Measurements from ENCODE around the gene GNAI2. TPM values are rescaled to one million over a fixed set of nuclear protein-coding genes. Genes with fewer than 3 reads are reported as not detected.
"Not testable (repeated sequence)": the region's sequence is repeated elsewhere in the genome, so short reads cannot be mapped to it uniquely, and the experiment has no call there.

Gene GNAI2
- total RNA-seq, 3 donors from 2014 or later: 47.0 to 190 (median 96.4) TPM

- Histone ChIP-seq H3K9me3 (no peaks in the 10 kb centered on the region), H3K36me3 (ENCODE audit: low read depth) (no peaks in the 10 kb centered on the region), H3K4me3 (no peak overlapping the region), H3K4me1 (ENCODE audit: low read depth) (peaks cover 21% of the 10 kb centered on the region)
- intact Hi-C loops (cut with DNase I, micrococcal nuclease): loop anchor here (10.0 kb wide), 2 partner anchors 51 to 81 kb away; partner anchors contain the start of gene GNAT1 (in 2 of the 2)
- no peak for ATAC-seq
- DNase-seq: no peak
- TF ChIP-seq CTCF (IDR thresholded peaks at IDR 0.05): no peak
These were observed 40.2 kb downstream of the GNAI2 start for GRCh38 chr3:50275996-50276761.

- peaks cover 15% of the 10 kb centered on the region for H3K4me1 ChIP-seq (ENCODE audit: low read depth)
- ATAC-seq: no peak
- no peak overlapping the region for H3K4me3 ChIP-seq
- intact Hi-C loops (cut with DNase I, micrococcal nuclease): loop anchor here (10.0 kb wide), 2 partner anchors 52 to 82 kb away; partner anchors contain the start of gene GNAT1 (in 2 of the 2)
- H3K36me3 ChIP-seq (ENCODE audit: low read depth): no peaks in the 10 kb centered on the region
- no peaks in the 10 kb centered on the region for H3K9me3 ChIP-seq
- DNase-seq: no peak
- no peak for TF ChIP-seq CTCF (IDR thresholded peaks at IDR 0.05)
These were observed 40.7 kb downstream of the GNAI2 start for GRCh38 chr3:50276762-50277101.

GRCh38 chr3:50278123-50278879 lies 42.3 kb downstream of the GNAI2 start:
- intact Hi-C loops (cut with DNase I, micrococcal nuclease): loop anchor here (10.0 kb wide), 2 partner anchors 54 to 84 kb away; partner anchors contain the start of gene GNAT1 (in 2 of the 2)
- no peak overlapping the region for H3K4me3 ChIP-seq
- no peak for ATAC-seq
- no peaks in the 10 kb centered on the region for H3K36me3 ChIP-seq (ENCODE audit: low read depth)
- H3K9me3 ChIP-seq: no peaks in the 10 kb centered on the region
- TF ChIP-seq CTCF (IDR thresholded peaks at IDR 0.05): no peak
- H3K4me1 ChIP-seq (ENCODE audit: low read depth): peaks cover 8% of the 10 kb centered on the region
- DNase-seq: no peak

GRCh38 chr3:50278880-50279224 lies 42.8 kb downstream of the GNAI2 start, which contains the start of gene LSMEM2:
LSMEM2 (plus strand) TSS chr3:50279087; CDS start chr3:50279114, 27 bp downstream.
- no peak for TF ChIP-seq CTCF (IDR thresholded peaks at IDR 0.05)
- intact Hi-C loops (cut with DNase I, micrococcal nuclease): loop anchor here (10.0 kb wide), 2 partner anchors 54 to 84 kb away; partner anchors contain the start of gene GNAT1 (in 2 of the 2)
- H3K4me1 ChIP-seq (ENCODE audit: low read depth): peaks cover 3% of the 10 kb centered on the region
- DNase-seq (no peak), ATAC-seq (no peak)
- no peak within 1 kb of the TSS for H3K4me3 ChIP-seq
- H3K9me3 ChIP-seq: no peaks in the 10 kb centered on the region
- H3K36me3 ChIP-seq (ENCODE audit: low read depth): no peaks in the 10 kb centered on the region

- no peaks in the 10 kb centered on the region for H3K36me3 ChIP-seq (ENCODE audit: low read depth)
- DNase-seq (no peak), ATAC-seq (no peak)
- H3K4me3 ChIP-seq: no peak overlapping the region
- no peak for TF ChIP-seq CTCF (IDR thresholded peaks at IDR 0.05)
- H3K9me3 ChIP-seq: no peaks in the 10 kb centered on the region
- intact Hi-C loops (cut with DNase I, micrococcal nuclease): loop anchor here (10.0 kb wide), 2 partner anchors 55 to 85 kb away; partner anchors contain the start of gene GNAT1 (in 2 of the 2)
- peaks cover 2% of the 10 kb centered on the region for H3K4me1 ChIP-seq (ENCODE audit: low read depth)
These were observed 43.4 kb downstream of the GNAI2 start for GRCh38 chr3:50279255-50280016.

- intact Hi-C loops (cut with DNase I, micrococcal nuclease); H3K36me3 ChIP-seq (ENCODE audit: low read depth); H3K4me3 ChIP-seq; H3K4me1 ChIP-seq (ENCODE audit: low read depth); ATAC-seq; DNase-seq; H3K9me3 ChIP-seq: not testable (repeated sequence)
These were observed 48.1 kb downstream of the GNAI2 start for GRCh38 chr3:50284121-50284520.
